Measurements from ENCODE around the gene NXPH4. TPM values are rescaled to one million over a fixed set of nuclear protein-coding genes. Genes with fewer than 3 reads are reported as not detected.

Gene NXPH4
- total RNA-seq, 2 donors from 2014 or later, result 0.73 TPM; not detected in 1

GRCh38 chr12:57238854-57239554 lies 22.4 kb downstream of the NXPH4 start:
- Mint-ChIP-seq H3K27me3 (peaks cover 43 to 57% of the 10 kb centered on the region in 2 donors), H3K4me1 (ENCODE audit: low read depth in 2 of 2) (peaks cover 50 to 60% of the 10 kb centered on the region in 2 donors), H3K36me3 (peaks cover 7% of the 10 kb centered on the region), H3K9me3 (no peaks in the 10 kb centered on the region), H3K4me3 (peak overlapping the region; percentile 91), H3K27ac (peak overlapping the region; percentile 21 to 79)
- ATAC-seq (peak; percentile 85 to 89), DNase-seq (ENCODE audit: low spot score) (peak; percentile 88)

- H3K4me1 Mint-ChIP-seq (ENCODE audit: low read depth in 2 of 2), result peaks cover 53 to 57% of the 10 kb centered on the region in 2 donors
- DNase-seq (ENCODE audit: low spot score), result no peak
- H3K27ac Mint-ChIP-seq, result peak overlapping the region; percentile 21 to 79
- H3K9me3 Mint-ChIP-seq, result no peaks in the 10 kb centered on the region
- no peak for ATAC-seq
- peaks cover 1% of the 10 kb centered on the region for H3K36me3 Mint-ChIP-seq
- peak overlapping the region; percentile 91 for H3K4me3 Mint-ChIP-seq
- peaks cover 48 to 61% of the 10 kb centered on the region in 2 donors for H3K27me3 Mint-ChIP-seq
Measured at GRCh38 chr12:57239587-57240065, 23.0 kb downstream of the NXPH4 start.

DNA sequence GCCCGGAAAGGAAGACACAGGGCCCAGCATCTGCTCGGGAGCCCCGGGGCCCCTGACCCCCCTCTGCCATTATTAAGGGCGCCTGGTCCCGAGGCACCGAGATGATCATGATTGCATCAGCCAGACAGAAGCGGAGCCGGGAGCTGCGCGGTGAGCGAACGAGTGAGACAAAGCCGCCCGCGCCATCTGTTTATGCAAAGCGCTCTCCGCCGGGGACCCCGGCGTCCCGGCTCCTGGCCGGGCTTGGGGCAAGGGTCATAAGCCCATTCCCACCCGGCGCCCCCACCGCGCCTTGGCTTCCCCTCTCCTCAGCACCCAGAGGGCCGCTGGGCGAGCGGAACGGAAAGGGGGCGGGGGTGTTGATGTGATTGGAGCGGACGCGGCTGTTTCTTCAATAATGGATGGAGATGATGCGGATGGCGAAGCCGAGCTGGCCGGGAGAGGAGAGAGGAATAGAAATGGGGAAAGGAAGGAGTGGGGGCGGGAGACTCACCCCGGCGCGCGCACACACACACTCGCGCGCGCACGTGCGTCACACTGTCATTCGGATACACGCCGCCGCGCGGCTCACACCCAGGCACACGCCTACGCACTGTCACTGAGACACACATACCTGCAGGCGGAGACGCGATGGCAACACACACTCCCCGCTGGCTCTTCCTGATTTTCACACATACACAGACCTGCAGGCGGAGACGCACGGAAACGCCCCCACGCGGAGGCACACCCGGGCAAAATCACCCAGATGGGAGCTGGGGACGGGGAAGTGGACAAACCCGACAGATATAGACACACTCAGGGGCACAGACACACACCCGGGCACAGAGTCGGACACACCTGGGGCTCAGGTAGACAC lies 23.7 kb downstream of the NXPH4 start:
- peak; percentile 29 to 37 for ATAC-seq
- peak overlapping the region; percentile 21 to 79 for H3K27ac Mint-ChIP-seq
- no peaks in the 10 kb centered on the region for H3K36me3 Mint-ChIP-seq
- H3K4me1 Mint-ChIP-seq (ENCODE audit: low read depth in 2 of 2), result peaks cover 53 to 57% of the 10 kb centered on the region in 2 donors
- peaks cover 48 to 61% of the 10 kb centered on the region in 2 donors for H3K27me3 Mint-ChIP-seq
- no peak for DNase-seq (ENCODE audit: low spot score)
- H3K9me3 Mint-ChIP-seq, result no peaks in the 10 kb centered on the region
- H3K4me3 Mint-ChIP-seq, result peak overlapping the region; percentile 91

DNA sequence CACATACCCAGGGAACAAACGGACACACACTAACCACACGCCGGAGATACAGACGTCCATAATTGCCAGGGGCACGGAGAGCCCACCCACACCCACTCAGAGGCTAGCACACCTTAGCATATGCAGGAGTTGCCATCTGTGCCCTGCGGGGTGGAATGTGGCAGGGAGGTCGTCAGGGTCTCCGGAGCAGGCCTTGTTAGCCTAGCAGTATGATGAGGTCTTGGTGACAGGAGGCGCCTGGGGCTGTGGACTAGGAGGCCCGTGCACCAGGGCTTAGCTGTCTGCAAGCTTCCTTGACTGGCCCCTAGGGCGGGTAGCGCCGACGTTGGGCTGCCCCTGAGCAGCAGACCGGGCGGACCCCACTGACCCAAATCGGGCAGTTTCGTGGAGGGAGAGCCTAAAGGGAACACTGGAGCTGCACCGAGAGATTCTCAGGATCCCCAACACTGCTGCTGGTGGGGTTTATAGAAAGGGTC lies 24.4 kb downstream of the NXPH4 start:
- H3K36me3 Mint-ChIP-seq, result no peaks in the 10 kb centered on the region

GRCh38 chr12:57241402-57242310 lies 25.1 kb downstream of the NXPH4 start:
- no peak for DNase-seq (ENCODE audit: low spot score)
- Mint-ChIP-seq H3K27me3 (peaks cover 45 to 60% of the 10 kb centered on the region in 2 donors), H3K36me3 (no peaks in the 10 kb centered on the region), H3K4me1 (ENCODE audit: low read depth in 2 of 2) (peaks cover 50 to 53% of the 10 kb centered on the region in 2 donors), H3K27ac (no peak overlapping the region), H3K9me3 (no peaks in the 10 kb centered on the region), H3K4me3 (peak overlapping the region; percentile 48)
- no peak for ATAC-seq

More for the DNA sequence above, 24.4 kb downstream of the NXPH4 start:
- Mint-ChIP-seq H3K9me3 (no peaks in the 10 kb centered on the region), H3K4me1 (ENCODE audit: low read depth in 2 of 2) (peaks cover 53 to 57% of the 10 kb centered on the region in 2 donors), H3K27me3 (peaks cover 48 to 61% of the 10 kb centered on the region in 2 donors), H3K27ac (peak overlapping the region in 1 of 2 donors; percentile 79), H3K4me3 (peak overlapping the region; percentile 91)
- no peak for DNase-seq (ENCODE audit: low spot score)
- no peak for ATAC-seq

- Mint-ChIP-seq H3K4me3 (peak overlapping the region; percentile 73), H3K27ac (no peak overlapping the region), H3K27me3 (peaks cover 39 to 54% of the 10 kb centered on the region in 2 donors), H3K4me1 (ENCODE audit: low read depth in 2 of 2) (peaks cover 45 to 53% of the 10 kb centered on the region in 2 donors), H3K36me3 (no peaks in the 10 kb centered on the region), H3K9me3 (no peaks in the 10 kb centered on the region)
- ATAC-seq, result no peak
- peak; percentile 55 for DNase-seq (ENCODE audit: low spot score)
Measured at GRCh38 chr12:57242329-57242690, 25.7 kb downstream of the NXPH4 start.

- Mint-ChIP-seq H3K27ac (no peak overlapping the region), H3K27me3 (peaks cover 34 to 48% of the 10 kb centered on the region in 2 donors), H3K36me3 (no peaks in the 10 kb centered on the region), H3K9me3 (no peaks in the 10 kb centered on the region), H3K4me3 (peak overlapping the region; percentile 73), H3K4me1 (ENCODE audit: low read depth in 2 of 2) (peaks cover 40 to 48% of the 10 kb centered on the region in 2 donors)
- ATAC-seq (peak; percentile 31 to 33), DNase-seq (ENCODE audit: low spot score) (no peak)
Measured at GRCh38 chr12:57242691-57243454, 26.3 kb downstream of the NXPH4 start.

DNA sequence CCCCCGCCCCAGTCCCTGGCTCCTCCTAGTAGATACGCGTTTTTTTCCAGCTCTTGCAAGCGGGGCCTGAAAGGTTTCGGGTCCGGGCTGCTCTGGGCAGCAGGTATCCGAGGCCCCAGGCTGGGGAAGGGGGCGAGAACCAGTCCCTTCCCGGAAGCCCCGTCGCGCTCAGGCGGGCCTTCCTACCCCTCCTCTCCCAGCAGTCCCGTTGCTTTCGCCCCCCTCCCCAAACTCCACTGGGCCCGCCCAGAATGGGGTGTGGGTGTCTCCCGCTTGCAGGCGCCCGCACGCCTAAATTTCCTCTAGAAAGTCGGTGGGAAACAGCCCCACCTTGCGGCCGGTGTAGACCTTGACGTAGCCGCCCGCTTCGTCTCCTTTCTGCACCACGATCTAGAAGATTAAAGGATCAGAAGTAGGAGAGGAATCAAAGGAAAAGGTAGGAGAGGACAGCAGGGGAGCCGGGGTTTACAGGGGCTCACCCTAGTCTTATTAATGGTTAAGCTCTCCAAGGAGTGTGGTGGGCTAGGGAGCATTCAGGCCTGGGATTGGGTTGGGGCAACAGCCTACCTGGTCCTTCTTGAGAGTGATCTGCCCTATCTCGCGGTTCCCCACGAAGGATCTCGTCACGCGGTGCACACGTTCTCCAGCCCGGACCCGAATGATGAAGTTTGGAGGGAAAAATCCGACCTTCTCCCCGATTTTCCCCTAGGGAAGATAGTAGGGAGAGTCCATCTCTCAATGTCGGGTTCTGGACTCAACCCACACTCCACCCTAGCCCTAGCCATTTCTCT lies 27.1 kb downstream of the NXPH4 start:
- Mint-ChIP-seq H3K4me1 (ENCODE audit: low read depth in 2 of 2) (peaks cover 40 to 44% of the 10 kb centered on the region in 2 donors), H3K9me3 (no peaks in the 10 kb centered on the region), H3K36me3 (no peaks in the 10 kb centered on the region), H3K27ac (no peak overlapping the region), H3K4me3 (peak overlapping the region; percentile 73), H3K27me3 (peaks cover 33 to 44% of the 10 kb centered on the region in 2 donors)
- no peak for DNase-seq (ENCODE audit: low spot score)
- ATAC-seq, result no peak

DNA sequence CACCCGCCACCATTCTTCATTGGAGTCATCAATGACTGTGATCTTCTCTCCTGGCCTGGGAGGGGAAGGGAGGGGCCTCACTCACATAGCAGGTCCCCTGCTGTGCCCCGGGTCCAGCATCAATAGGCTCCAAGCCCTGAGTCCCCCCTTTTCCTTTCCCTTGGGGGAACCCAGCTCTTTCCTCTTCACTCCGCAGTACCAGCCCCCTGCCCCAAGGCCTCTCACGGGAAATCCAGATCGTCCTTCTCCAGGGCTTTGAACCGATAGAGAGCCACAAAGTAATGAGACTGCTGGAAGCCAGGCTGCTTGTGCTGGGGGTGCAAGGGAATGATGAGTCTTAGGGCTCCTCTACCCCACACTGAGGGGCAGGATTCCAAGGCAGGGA lies 27.7 kb downstream of the NXPH4 start:
- Mint-ChIP-seq H3K36me3 (no peaks in the 10 kb centered on the region), H3K4me3 (peak overlapping the region; percentile 73), H3K9me3 (no peaks in the 10 kb centered on the region), H3K27me3 (peaks cover 30 to 39% of the 10 kb centered on the region in 2 donors), H3K27ac (no peak overlapping the region), H3K4me1 (ENCODE audit: low read depth in 2 of 2) (peaks cover 38 to 42% of the 10 kb centered on the region in 2 donors)
- no peak for DNase-seq (ENCODE audit: low spot score)
- ATAC-seq, result no peak

- no peak for DNase-seq (ENCODE audit: low spot score)
- peaks cover 15 to 20% of the 10 kb centered on the region in 2 donors for H3K27me3 Mint-ChIP-seq
- H3K27ac Mint-ChIP-seq, result no peak overlapping the region
Measured at GRCh38 chr12:57247041-57247440, 30.4 kb downstream of the NXPH4 start.

DNA sequence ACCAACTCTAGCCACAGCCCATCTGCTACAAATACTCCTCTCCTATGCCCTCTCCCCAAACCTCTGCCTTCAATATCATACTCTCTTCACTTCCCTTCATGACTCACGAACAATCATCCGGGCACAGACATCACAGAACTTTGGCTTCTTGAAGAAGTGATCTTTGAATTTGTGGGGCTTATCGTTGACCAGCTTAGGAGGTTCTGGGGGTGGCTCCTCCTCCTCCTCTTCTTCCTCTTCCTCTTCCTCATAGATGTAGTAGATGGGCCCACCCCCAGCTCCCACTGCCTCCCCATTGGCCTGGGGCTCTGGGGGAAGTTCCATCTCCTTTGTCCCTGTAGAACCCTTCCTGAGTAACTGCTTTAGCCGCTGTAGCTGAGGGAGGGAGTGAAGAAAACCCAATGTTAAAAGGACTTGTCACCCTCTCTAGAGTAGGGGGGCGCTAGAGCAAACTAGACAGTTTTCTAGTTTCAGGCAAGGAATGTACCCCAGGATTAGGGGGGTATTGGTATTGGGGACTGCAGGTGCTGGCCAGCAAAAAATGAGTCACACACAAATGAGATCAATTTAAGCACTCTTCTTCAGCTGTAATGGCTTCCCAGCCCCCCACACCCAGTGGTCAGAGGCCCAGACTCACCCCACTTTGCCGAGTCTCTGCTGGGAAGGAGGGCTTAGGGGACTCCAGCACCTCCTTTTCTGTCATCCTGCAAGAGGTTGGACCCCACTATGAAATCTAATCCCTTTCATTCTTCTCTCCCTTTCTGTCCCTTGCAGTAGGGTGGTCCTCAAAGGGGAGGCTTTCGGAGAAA lies 32.5 kb downstream of the NXPH4 start:
- Mint-ChIP-seq H3K4me1 (ENCODE audit: low read depth in 2 of 2) (peaks cover 1 to 9% of the 10 kb centered on the region in 2 donors), H3K4me3 (no peak overlapping the region)

More at GRCh38 chr12:57247041-57247440, 30.4 kb downstream of the NXPH4 start:
- H3K4me3 Mint-ChIP-seq, result no peak overlapping the region
- no peaks in the 10 kb centered on the region for H3K36me3 Mint-ChIP-seq
- H3K9me3 Mint-ChIP-seq, result no peaks in the 10 kb centered on the region
- peaks cover 15 to 24% of the 10 kb centered on the region in 2 donors for H3K4me1 Mint-ChIP-seq (ENCODE audit: low read depth in 2 of 2)
- ATAC-seq, result no peak

More for the DNA sequence above, 32.5 kb downstream of the NXPH4 start:
- no peak overlapping the region for H3K27ac Mint-ChIP-seq
- H3K27me3 Mint-ChIP-seq, result peaks cover 2 to 4% of the 10 kb centered on the region in 2 donors
- H3K9me3 Mint-ChIP-seq, result no peaks in the 10 kb centered on the region
- DNase-seq (ENCODE audit: low spot score) (no peak), ATAC-seq (peak in 1 of 2 donors; percentile 17)
- H3K36me3 Mint-ChIP-seq, result no peaks in the 10 kb centered on the region

Data from natural killer cell treated with Interleukin-12 subunit alpha and Interleukin-12 subunit beta and Interleukin-15 and Interleukin-18, amount 100 ng/mL, for 72 hours (primary cell).